ENCODE measurements around the gene KLHL29. TPM values are rescaled to one million over a fixed set of nuclear protein-coding genes. Genes with fewer than 3 reads are reported as not detected.
A peak's percentile ranks its signal among the peaks of the same experiment; 100 is the strongest.

KLHL29 gene
- total RNA-seq, 1 experiment from 2014 or later, result 12.2 TPM

DNA sequence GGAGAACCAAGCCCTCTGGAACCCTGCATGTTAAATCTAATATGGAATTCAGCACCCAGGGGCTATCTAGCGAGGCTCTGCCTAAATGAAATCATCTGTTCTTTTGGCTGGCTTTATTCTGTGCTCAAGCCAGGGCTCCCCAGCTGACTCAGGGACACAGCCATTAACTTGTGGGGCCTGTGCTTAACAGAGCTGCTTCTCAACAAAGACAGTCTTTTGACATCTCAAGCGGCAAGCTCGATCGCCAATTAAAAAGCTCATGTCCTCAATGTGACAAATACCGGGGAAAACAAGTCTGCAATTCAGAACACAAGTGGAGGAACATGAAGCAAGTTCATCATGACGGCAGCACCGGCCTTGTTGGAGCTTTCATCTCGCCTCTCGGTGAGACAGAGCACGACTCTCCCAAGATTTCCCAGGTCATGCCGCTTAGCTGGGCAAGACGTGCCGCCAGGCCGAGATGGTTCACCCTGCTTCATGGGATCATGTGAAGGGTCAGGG, 64.9 kb downstream of the KLHL29 start:
- POLR2A ChIA-PET (ENCODE audit: low non-redundant PET), result no interaction called here
- H3K4me3 ChIP-seq (ENCODE audit: low read depth, low read length, poor library complexity, severe bottlenecking), result no peak overlapping the region
- BruUV-seq (replicated peaks), result no TSS peak
- no peak overlapping the region for H3K27ac ChIP-seq (ENCODE audit: low read depth, low read length, poor library complexity, severe bottlenecking)
- TF ChIP-seq, protein P1, sequence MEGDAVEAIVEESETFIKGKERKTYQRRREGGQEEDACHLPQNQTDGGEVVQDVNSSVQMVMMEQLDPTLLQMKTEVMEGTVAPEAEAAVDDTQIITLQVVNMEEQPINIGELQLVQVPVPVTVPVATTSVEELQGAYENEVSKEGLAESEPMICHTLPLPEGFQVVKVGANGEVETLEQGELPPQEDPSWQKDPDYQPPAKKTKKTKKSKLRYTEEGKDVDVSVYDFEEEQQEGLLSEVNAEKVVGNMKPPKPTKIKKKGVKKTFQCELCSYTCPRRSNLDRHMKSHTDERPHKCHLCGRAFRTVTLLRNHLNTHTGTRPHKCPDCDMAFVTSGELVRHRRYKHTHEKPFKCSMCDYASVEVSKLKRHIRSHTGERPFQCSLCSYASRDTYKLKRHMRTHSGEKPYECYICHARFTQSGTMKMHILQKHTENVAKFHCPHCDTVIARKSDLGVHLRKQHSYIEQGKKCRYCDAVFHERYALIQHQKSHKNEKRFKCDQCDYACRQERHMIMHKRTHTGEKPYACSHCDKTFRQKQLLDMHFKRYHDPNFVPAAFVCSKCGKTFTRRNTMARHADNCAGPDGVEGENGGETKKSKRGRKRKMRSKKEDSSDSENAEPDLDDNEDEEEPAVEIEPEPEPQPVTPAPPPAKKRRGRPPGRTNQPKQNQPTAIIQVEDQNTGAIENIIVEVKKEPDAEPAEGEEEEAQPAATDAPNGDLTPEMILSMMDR (conservative IDR thresholded peaks at IDR 0.05; ENCODE audit: low read depth, low read length), result no peak
- no peak for TF ChIP-seq EZH2 (IDR thresholded peaks at IDR 0.05; ENCODE audit: borderline replicate concordance, low read depth, low read length, poor library complexity, severe bottlenecking)
- H3K4me1 ChIP-seq (ENCODE audit: insufficient read depth, low read length, poor library complexity, severe bottlenecking), result peaks cover 12% of the 10 kb centered on the region
- H3K9me3 ChIP-seq (ENCODE audit: low read depth, low read length, poor library complexity, severe bottlenecking), result no peaks in the 10 kb centered on the region
- no peaks in the 10 kb centered on the region for H3K27me3 ChIP-seq (replicated peaks; ENCODE audit: insufficient read depth, low read depth, low read length, poor library complexity)
- DNase-seq (ENCODE audit: low spot score), result no peak
- intact Hi-C loops (cut with micrococcal nuclease; ENCODE audit: unreplicated experiment), result no loop called here
- no peaks in the 10 kb centered on the region for H3K36me3 ChIP-seq (ENCODE audit: insufficient read depth, low read length, poor library complexity, severe bottlenecking)
- CTCF ChIA-PET, result no interaction called here

GRCh38 chr2:23452372-23452771, 67.4 kb downstream of the KLHL29 start:
- POLR2A ChIA-PET (ENCODE audit: low non-redundant PET), result no interaction called here
- peak overlapping the region; percentile 37 for H3K27ac ChIP-seq (ENCODE audit: low read depth, low read length, poor library complexity, severe bottlenecking)
- no peaks in the 10 kb centered on the region for H3K9me3 ChIP-seq (ENCODE audit: low read depth, low read length, poor library complexity, severe bottlenecking)
- no peak overlapping the region for H3K4me3 ChIP-seq (ENCODE audit: low read depth, low read length, poor library complexity, severe bottlenecking)
- H3K27me3 ChIP-seq (replicated peaks; ENCODE audit: insufficient read depth, low read depth, low read length, poor library complexity), result no peaks in the 10 kb centered on the region
- DNase-seq (ENCODE audit: low spot score), result no peak
- no peaks in the 10 kb centered on the region for H3K36me3 ChIP-seq (ENCODE audit: insufficient read depth, low read length, poor library complexity, severe bottlenecking)
- CTCF ChIA-PET, result no interaction called here
- TF ChIP-seq, protein P1 (conservative IDR thresholded peaks at IDR 0.05; ENCODE audit: low read depth, low read length), result no peak
- no peak for TF ChIP-seq EZH2 (IDR thresholded peaks at IDR 0.05; ENCODE audit: borderline replicate concordance, low read depth, low read length, poor library complexity, severe bottlenecking)
- H3K4me1 ChIP-seq (ENCODE audit: insufficient read depth, low read length, poor library complexity, severe bottlenecking), result peaks cover 12% of the 10 kb centered on the region
- BruUV-seq (replicated peaks), result no TSS peak
- intact Hi-C loops (cut with micrococcal nuclease; ENCODE audit: unreplicated experiment), result no loop called here

- CTCF ChIA-PET, result no interaction called here
- TF ChIP-seq, protein P1 (conservative IDR thresholded peaks at IDR 0.05; ENCODE audit: low read depth, low read length), result no peak
- TF ChIP-seq EZH2 (IDR thresholded peaks at IDR 0.05; ENCODE audit: borderline replicate concordance, low read depth, low read length, poor library complexity, severe bottlenecking), result no peak
- H3K4me3 ChIP-seq (ENCODE audit: low read depth, low read length, poor library complexity, severe bottlenecking), result no peak overlapping the region
- no peaks in the 10 kb centered on the region for H3K36me3 ChIP-seq (ENCODE audit: insufficient read depth, low read length, poor library complexity, severe bottlenecking)
- POLR2A ChIA-PET (ENCODE audit: low non-redundant PET), result no interaction called here
- intact Hi-C loops (cut with micrococcal nuclease; ENCODE audit: unreplicated experiment), result no loop called here
- no TSS peak for BruUV-seq (replicated peaks)
- H3K4me1 ChIP-seq (ENCODE audit: insufficient read depth, low read length, poor library complexity, severe bottlenecking), result peaks cover 12% of the 10 kb centered on the region
- DNase-seq (ENCODE audit: low spot score), result peak; percentile 42
- H3K27ac ChIP-seq (ENCODE audit: low read depth, low read length, poor library complexity, severe bottlenecking), result peak overlapping the region; percentile 37
- H3K27me3 ChIP-seq (replicated peaks; ENCODE audit: insufficient read depth, low read depth, low read length, poor library complexity), result no peaks in the 10 kb centered on the region
- H3K9me3 ChIP-seq (ENCODE audit: low read depth, low read length, poor library complexity, severe bottlenecking), result no peaks in the 10 kb centered on the region
Measured at GRCh38 chr2:23452853-23453420, 68.0 kb downstream of the KLHL29 start.
